HEK293T (cell line): ENCODE measurements around the gene FRRS1.

Experiments used
- BHLHE40 ChIP-seq: fragments of 450-650 bp; IDR thresholded peaks from 2 replicates; pipeline ENCODE4 v1.6.1; 2016; ENCODE audit warnings: mild to moderate bottlenecking, moderate library complexity, borderline replicate concordance
- FOXK2 ChIP-seq: fragments of 450-650 bp; IDR thresholded peaks from 2 replicates; pipeline ENCODE4 v1.6.1; 2016; ENCODE audit warnings: mild to moderate bottlenecking
- L3MBTL2 ChIP-seq: fragments of 450-650 bp; conservative IDR thresholded peaks from 2 replicates; pipeline ENCODE4 v1.6.1; 2016; ENCODE audit warnings: mild to moderate bottlenecking
- SP1 ChIP-seq: fragments of 450-650 bp; IDR thresholded peaks from 2 replicates; pipeline ENCODE4 v1.6.1; 2017

DNA sequence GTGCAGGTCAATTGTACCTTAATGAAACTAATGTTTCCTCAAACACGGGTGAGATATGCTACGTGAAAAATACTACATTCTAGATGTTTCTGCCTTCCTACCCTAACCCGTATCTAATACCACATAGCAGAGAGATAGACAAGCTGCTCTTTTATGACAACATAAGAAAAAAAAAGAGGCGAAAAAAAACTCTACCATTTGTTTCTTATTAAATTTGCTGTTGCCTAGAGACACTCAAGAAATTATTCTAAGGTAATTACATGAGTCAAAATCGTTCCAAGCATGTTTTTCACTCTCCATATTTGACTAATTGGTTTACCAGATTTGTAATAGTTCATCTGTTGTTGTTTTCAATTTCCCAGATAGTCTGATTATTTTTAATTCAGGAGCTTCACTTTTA, 93.1 kb downstream of the FRRS1 start:
- TF ChIP-seq FOXK2 (no peak), BHLHE40 (no peak), L3MBTL2 (no peak), SP1 (no peak)
